Measurements from ENCODE around the gene LDHD. TPM values are rescaled to one million over a fixed set of nuclear protein-coding genes. Genes with fewer than 3 reads are reported as not detected.

LDHD gene
- total and polyA plus RNA-seq, 8 donors: 6.9 to 20.3 (median 9.7) TPM

DNA sequence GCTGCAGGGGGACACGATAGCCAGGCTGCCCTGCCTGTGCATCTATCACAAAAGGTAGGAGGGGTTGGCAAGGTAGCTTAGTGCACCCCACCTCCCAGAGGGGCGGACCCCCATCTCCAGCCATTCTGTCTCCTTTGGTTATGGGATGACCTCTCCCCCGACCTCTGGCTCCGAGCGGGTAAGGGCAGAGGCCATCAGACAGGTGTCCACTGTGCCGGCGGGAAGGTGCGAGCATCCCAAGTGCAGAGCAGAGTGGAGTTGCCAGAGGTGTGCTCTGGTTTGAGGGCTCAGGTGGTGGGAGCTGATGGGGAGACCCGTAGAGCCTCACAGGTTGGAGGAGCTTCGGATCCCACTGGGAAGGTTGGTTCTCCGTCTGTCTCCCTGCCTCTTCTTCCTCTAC, 11.7 kb downstream of the LDHD start:
- Histone ChIP-seq H3K27me3 (no peaks in the 10 kb centered on the region), H3K4me1 (peaks cover 8 to 14% (median 13%) of the 10 kb centered on the region in 3 donors), H3K4me3 (no peak overlapping the region), H3K27ac (peak overlapping the region in 1 of 4 donors; percentile 37), H3K9me3 (no peaks in the 10 kb centered on the region), H3K36me3 (no peaks in the 10 kb centered on the region)
- ATAC-seq: no peak
- intact Hi-C loops (cut with DNase I): no loop called here
- DNase-seq: no peak
- TF ChIP-seq, protein P1, sequence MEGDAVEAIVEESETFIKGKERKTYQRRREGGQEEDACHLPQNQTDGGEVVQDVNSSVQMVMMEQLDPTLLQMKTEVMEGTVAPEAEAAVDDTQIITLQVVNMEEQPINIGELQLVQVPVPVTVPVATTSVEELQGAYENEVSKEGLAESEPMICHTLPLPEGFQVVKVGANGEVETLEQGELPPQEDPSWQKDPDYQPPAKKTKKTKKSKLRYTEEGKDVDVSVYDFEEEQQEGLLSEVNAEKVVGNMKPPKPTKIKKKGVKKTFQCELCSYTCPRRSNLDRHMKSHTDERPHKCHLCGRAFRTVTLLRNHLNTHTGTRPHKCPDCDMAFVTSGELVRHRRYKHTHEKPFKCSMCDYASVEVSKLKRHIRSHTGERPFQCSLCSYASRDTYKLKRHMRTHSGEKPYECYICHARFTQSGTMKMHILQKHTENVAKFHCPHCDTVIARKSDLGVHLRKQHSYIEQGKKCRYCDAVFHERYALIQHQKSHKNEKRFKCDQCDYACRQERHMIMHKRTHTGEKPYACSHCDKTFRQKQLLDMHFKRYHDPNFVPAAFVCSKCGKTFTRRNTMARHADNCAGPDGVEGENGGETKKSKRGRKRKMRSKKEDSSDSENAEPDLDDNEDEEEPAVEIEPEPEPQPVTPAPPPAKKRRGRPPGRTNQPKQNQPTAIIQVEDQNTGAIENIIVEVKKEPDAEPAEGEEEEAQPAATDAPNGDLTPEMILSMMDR (IDR thresholded peaks at IDR 0.05): no peak
- no peak for FAIRE-seq
- 96 to 98% methylated on average over 10 to 11 of the region's 11 CpGs for WGBS, 2 donors

DNA sequence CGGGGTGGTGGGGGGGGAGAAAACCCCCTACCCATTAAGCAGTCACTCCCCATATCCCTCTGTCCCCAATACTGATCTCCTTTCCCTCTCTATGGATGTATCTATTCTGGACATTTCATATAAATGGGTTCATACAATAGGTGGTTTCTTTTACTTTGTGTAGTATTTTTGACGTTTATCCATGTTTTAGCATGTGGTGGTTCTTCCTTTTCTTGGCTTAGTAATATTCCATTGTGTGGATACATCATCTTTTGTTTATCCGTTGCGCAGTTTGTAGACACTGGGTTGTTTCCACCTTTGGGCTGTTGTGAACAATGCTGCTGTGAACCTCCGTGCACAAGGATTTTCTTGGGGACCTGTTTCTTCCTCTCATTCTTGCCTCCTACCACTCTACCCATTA, 12.6 kb downstream of the LDHD start:
- no peak for ATAC-seq
- Histone ChIP-seq H3K4me1 (peaks cover 0 to 6% (median 4%) of the 10 kb centered on the region in 3 donors), H3K36me3 (no peaks in the 10 kb centered on the region), H3K27me3 (no peaks in the 10 kb centered on the region), H3K4me3 (no peak overlapping the region), H3K9me3 (no peaks in the 10 kb centered on the region), H3K27ac (no peak overlapping the region)
- 94 to 97% methylated on average over 5 of the region's 5 CpGs for WGBS, 2 donors
- intact Hi-C loops (cut with DNase I): no loop called here
- no peak for DNase-seq
- no peak for FAIRE-seq
- TF ChIP-seq, protein P1 (IDR thresholded peaks at IDR 0.05): no peak

DNA sequence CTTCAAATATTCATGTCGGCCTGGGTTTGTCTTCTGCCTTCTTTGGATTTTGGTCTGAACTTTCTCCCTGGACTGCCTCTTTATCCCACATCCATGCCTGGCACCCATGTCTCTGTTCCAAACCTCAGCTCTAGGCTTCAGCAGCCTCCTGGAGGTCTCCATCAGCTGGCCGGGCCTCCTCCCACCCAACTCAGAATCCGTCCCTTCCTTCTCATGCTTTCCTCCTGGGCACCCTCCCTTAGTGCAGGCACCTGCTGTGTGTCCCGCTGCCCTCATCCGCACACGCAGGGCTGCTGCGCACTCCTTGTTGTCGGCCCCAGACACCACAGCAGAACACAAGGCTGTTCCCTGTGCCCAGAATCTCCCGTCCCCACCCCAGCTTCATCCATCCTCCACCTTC, 14.0 kb downstream of the LDHD start:
- H3K27me3 ChIP-seq: no peaks in the 10 kb centered on the region
- TF ChIP-seq, protein P1 (IDR thresholded peaks at IDR 0.05): no peak
- FAIRE-seq (no peak), DNase-seq (no peak), ATAC-seq (no peak)
- no peaks in the 10 kb centered on the region for H3K36me3 ChIP-seq
- intact Hi-C loops (cut with DNase I): no loop called here
- no peak overlapping the region for H3K27ac ChIP-seq
- no peaks in the 10 kb centered on the region for H3K9me3 ChIP-seq
- no peak overlapping the region for H3K4me3 ChIP-seq
- 90 to 97% methylated on average over 9 of the region's 9 CpGs for WGBS, 2 donors
- no peaks in the 10 kb centered on the region for H3K4me1 ChIP-seq

DNA sequence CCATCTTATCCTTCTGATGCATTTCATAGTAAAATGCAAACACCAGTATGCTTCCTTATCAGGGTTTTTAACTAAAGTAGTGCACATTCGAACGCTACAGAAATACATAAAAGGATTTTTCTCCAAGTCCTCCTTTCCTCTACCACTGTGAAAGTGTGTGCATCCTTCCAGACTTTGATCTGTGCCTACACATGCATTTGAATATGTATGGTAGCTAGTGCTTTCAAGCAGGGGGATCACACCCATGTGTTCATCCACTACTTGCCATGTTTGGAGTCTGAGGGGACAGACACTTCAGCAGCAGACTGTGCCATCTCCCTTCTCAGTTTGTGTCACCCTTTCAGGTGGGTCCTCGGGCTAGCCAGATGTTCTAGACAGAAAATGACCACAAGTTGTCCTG, 14.9 kb downstream of the LDHD start:
- 90 to 91% methylated on average over 3 of the region's 3 CpGs for WGBS, 2 donors
- Histone ChIP-seq H3K27ac (no peak overlapping the region), H3K4me3 (no peak overlapping the region), H3K27me3 (no peaks in the 10 kb centered on the region), H3K4me1 (peaks cover 0 to 7% (median 6%) of the 10 kb centered on the region in 3 donors), H3K9me3 (no peaks in the 10 kb centered on the region), H3K36me3 (no peaks in the 10 kb centered on the region)
- TF ChIP-seq, protein P1 (IDR thresholded peaks at IDR 0.05): no peak
- FAIRE-seq (no peak), DNase-seq (no peak), ATAC-seq (no peak)
- intact Hi-C loops (cut with DNase I): no loop called here

DNA sequence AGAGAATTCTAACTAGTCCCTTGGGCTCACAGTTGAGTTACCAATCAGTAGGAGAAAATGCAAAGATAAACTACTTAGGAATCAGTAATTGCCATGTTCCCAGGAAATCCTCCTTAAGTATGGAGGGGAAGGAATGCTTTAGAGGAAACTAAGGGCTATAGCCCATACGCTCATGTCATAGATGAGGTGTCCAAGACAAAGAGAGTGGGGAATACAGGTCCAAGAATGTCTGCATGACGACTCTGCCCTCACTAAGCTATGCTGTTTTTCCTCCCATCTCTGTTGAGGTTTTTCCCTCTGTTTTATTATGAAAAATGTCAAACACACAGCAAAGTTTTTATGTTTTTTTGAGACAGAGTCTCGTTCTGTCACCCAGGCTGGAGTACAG, 16.0 kb downstream of the LDHD start:
- no peak for FAIRE-seq
- Histone ChIP-seq H3K27ac (no peak overlapping the region), H3K27me3 (no peaks in the 10 kb centered on the region), H3K4me3 (no peak overlapping the region), H3K9me3 (no peaks in the 10 kb centered on the region), H3K4me1 (peaks cover 0 to 12% (median 10%) of the 10 kb centered on the region in 3 donors), H3K36me3 (no peaks in the 10 kb centered on the region)
- intact Hi-C loops (cut with DNase I): no loop called here
- WGBS, 2 donors: 88 to 90% methylated on average over 3 of the region's 3 CpGs
- TF ChIP-seq, protein P1 (IDR thresholded peaks at IDR 0.05): no peak
- no peak for DNase-seq
- ATAC-seq: no peak

All from pancreas (tissue), 10 donors.